Upper lobe of right lung (tissue), 1 donor: ENCODE results near the gene STOML2. TPM values are rescaled to one million over a fixed set of nuclear protein-coding genes. Genes with fewer than 3 reads are reported as not detected.

Experiments used
- ATAC-seq: fragments of 200-7000 bp; cut with Tn5 transposase; one replicate; pipeline ENCODE4 v1.9.1; 2020; ENCODE audit warnings: mild to moderate bottlenecking, moderate library complexity
- DNase-seq: peaks from one replicate; pipeline ENCODE4 v3.0.0-alpha.2; 2020
- H3K27ac ChIP-seq: fragments of 200-600 bp; one replicate; pipeline ENCODE4 v1.8.0; 2022
- H3K27me3 ChIP-seq: fragments of 200-600 bp; one replicate; pipeline ENCODE4 v1.8.0; 2022; ENCODE audit warnings: mild to moderate bottlenecking
- H3K36me3 ChIP-seq: fragments of 200-600 bp; one replicate; pipeline ENCODE4 v1.8.0; 2022
- H3K4me1 ChIP-seq: fragments of 200-600 bp; one replicate; pipeline ENCODE4 v1.8.0; 2022
- H3K4me3 ChIP-seq: fragments of 200-600 bp; one replicate; pipeline ENCODE4 v1.8.0; 2022; ENCODE audit warnings: mild to moderate bottlenecking
- H3K9me3 ChIP-seq: fragments of 200-600 bp; one replicate; pipeline ENCODE4 v1.8.0; 2022
- CTCF ChIP-seq: fragments of 200-600 bp; IDR thresholded peaks from one replicate; pipeline ENCODE4 v1.8.0; 2022; ENCODE audit warnings: antibody characterized with exemption
- intact Hi-C: fragments of 100-400 bp; cut with DNase I; formaldehyde crosslinking; loops from one replicate; pipeline ENCODE4 v1.11.0; 2022
- total RNA-seq: library from RNA; stranded (reverse); fragmentation: NEBNext Ultra II Directional; extraction: Animal tissue kit (Norgen Biotek cat#: 25700); gene quantifications from one replicate; pipeline ENCODE4 v1.2.1, GENCODE V29; 2021
- donor health status: DM: no; HTN: yes; CAD: no; lungs with severe emphysema.

STOML2 gene
- total RNA-seq, 1 donor from 2014 or later, result 59.4 TPM

- intact Hi-C loops, result no loop called here
- Histone ChIP-seq H3K27ac (no peak overlapping the region), H3K27me3 (no peaks in the 10 kb centered on the region), H3K9me3 (no peaks in the 10 kb centered on the region), H3K4me1 (peaks cover 22% of the 10 kb centered on the region), H3K4me3 (no peak overlapping the region), H3K36me3 (peaks cover 60% of the 10 kb centered on the region)
- ATAC-seq (no peak), DNase-seq (peak; percentile 16)
- no peak for TF ChIP-seq CTCF
These were observed 2.2 kb upstream of the STOML2 start for GRCh38 chr9:35105126-35105525.

GRCh38 chr9:35104586-35104985, 1.7 kb upstream of the STOML2 start:
- peak; percentile 11 for DNase-seq
- intact Hi-C loops, result no loop called here
- no peak overlapping the region for H3K27ac ChIP-seq
- peaks cover 17% of the 10 kb centered on the region for H3K4me1 ChIP-seq
- no peak for ATAC-seq
- no peaks in the 10 kb centered on the region for H3K27me3 ChIP-seq
- peaks cover 65% of the 10 kb centered on the region for H3K36me3 ChIP-seq
- no peak for TF ChIP-seq CTCF
- H3K4me3 ChIP-seq, result no peak overlapping the region
- no peaks in the 10 kb centered on the region for H3K9me3 ChIP-seq

GRCh38 chr9:35103660-35104191, 795 bp upstream of the STOML2 start:
- ATAC-seq, result no peak
- H3K4me1 ChIP-seq, result peaks cover 17% of the 10 kb centered on the region
- TF ChIP-seq CTCF, result no peak
- H3K27ac ChIP-seq, result peak overlapping the region; percentile 92
- DNase-seq, result peak; percentile 9
- H3K4me3 ChIP-seq, result peak overlapping the region; percentile 86
- no peaks in the 10 kb centered on the region for H3K9me3 ChIP-seq
- H3K36me3 ChIP-seq, result peaks cover 68% of the 10 kb centered on the region
- intact Hi-C loops, result no loop called here
- no peaks in the 10 kb centered on the region for H3K27me3 ChIP-seq

GRCh38 chr9:35102465-35102768, 514 bp downstream of the STOML2 start:
- peak overlapping the region; percentile 92 for H3K27ac ChIP-seq
- ATAC-seq (peak; percentile 1), DNase-seq (no peak)
- no peaks in the 10 kb centered on the region for H3K9me3 ChIP-seq
- peaks cover 17% of the 10 kb centered on the region for H3K4me1 ChIP-seq
- intact Hi-C loops, result no loop called here
- TF ChIP-seq CTCF, result no peak
- H3K4me3 ChIP-seq, result peak overlapping the region; percentile 86
- no peaks in the 10 kb centered on the region for H3K27me3 ChIP-seq
- peaks cover 57% of the 10 kb centered on the region for H3K36me3 ChIP-seq

GRCh38 chr9:35097573-35097972, 5.4 kb downstream of the STOML2 start:
- no peak overlapping the region for H3K4me3 ChIP-seq
- peaks cover 37% of the 10 kb centered on the region for H3K36me3 ChIP-seq
- H3K27ac ChIP-seq, result no peak overlapping the region
- DNase-seq (no peak), ATAC-seq (no peak)
- H3K27me3 ChIP-seq, result no peaks in the 10 kb centered on the region
- intact Hi-C loops, result no loop called here
- H3K4me1 ChIP-seq, result peaks cover 18% of the 10 kb centered on the region
- no peaks in the 10 kb centered on the region for H3K9me3 ChIP-seq
- no peak for TF ChIP-seq CTCF
